Activated naive CD4-positive, alpha-beta T cell treated with Interleukin-2 at 50 U/mL for 16 hours (primary cell): ENCODE results near the gene ATXN7L2.
"Not testable (repeated sequence)": the region's sequence is repeated elsewhere in the genome, so short reads cannot be mapped to it uniquely, and the experiment has no call there.

ENCODE experiments used
- DNase-seq: peaks from one replicate; pipeline ENCODE4 v3.0.0-alpha.2; 2020

The ATXN7L2 gene

GRCh38 chr1:109483672-109484518 is at the start of gene ATXN7L2:
Gene ATXN7L2 (plus strand): TSS chr1:109483905. CDS start chr1:109483954, 49 bp downstream.
- DNase-seq = peak; percentile 91

GRCh38 chr1:109434484-109434883 is 49.2 kb upstream of the ATXN7L2 start:
- DNase-seq = no peak

GRCh38 chr1:109438798-109439297 is 44.9 kb upstream of the ATXN7L2 start:
- DNase-seq = no peak

- no peak for DNase-seq
These were observed 42.6 kb upstream of the ATXN7L2 start for GRCh38 chr1:109441069-109441468.

- DNase-seq = no peak
These were observed 40.2 kb upstream of the ATXN7L2 start for GRCh38 chr1:109443476-109443875.

GRCh38 chr1:109444346-109444745 is 39.4 kb upstream of the ATXN7L2 start:
- no peak for DNase-seq

GRCh38 chr1:109445949-109446695 is 37.6 kb upstream of the ATXN7L2 start:
- DNase-seq = not testable (repeated sequence)

- DNase-seq = no peak
These were observed 36.2 kb upstream of the ATXN7L2 start for GRCh38 chr1:109447524-109447923.

- no peak for DNase-seq
These were observed 29.1 kb upstream of the ATXN7L2 start for GRCh38 chr1:109454497-109455133.

GRCh38 chr1:109457819-109458218 is 25.9 kb upstream of the ATXN7L2 start:
- DNase-seq = no peak

- no peak for DNase-seq
These were observed 17.6 kb upstream of the ATXN7L2 start for GRCh38 chr1:109466125-109466451.

GRCh38 chr1:109466452-109467300 is 17.0 kb upstream of the ATXN7L2 start, which contains the start of gene SYPL2:
Gene SYPL2 (plus strand): TSS chr1:109466546. CDS start chr1:109466844, 298 bp downstream.
- DNase-seq = peak; percentile 20

- no peak for DNase-seq
These were observed 16.4 kb upstream of the ATXN7L2 start for GRCh38 chr1:109467301-109467777.

GRCh38 chr1:109468061-109468460 is 15.6 kb upstream of the ATXN7L2 start:
- no peak for DNase-seq

GRCh38 chr1:109468903-109469302 is 14.8 kb upstream of the ATXN7L2 start:
- DNase-seq = no peak

- no peak for DNase-seq
These were observed 13.5 kb upstream of the ATXN7L2 start for GRCh38 chr1:109470245-109470644.

- no peak for DNase-seq
These were observed 10.9 kb upstream of the ATXN7L2 start for GRCh38 chr1:109472779-109473178.

- DNase-seq = not testable (repeated sequence)
These were observed 10.2 kb upstream of the ATXN7L2 start for GRCh38 chr1:109473284-109474057.

GRCh38 chr1:109474697-109475096 is 9.0 kb upstream of the ATXN7L2 start:
- DNase-seq = no peak

GRCh38 chr1:109475261-109475660 is 8.4 kb upstream of the ATXN7L2 start:
- DNase-seq = no peak

GRCh38 chr1:109476825-109477224 is 6.9 kb upstream of the ATXN7L2 start:
- no peak for DNase-seq
